Measurements from ENCODE around the gene DNAL4.
"Not testable (repeated sequence)": the region's sequence is repeated elsewhere in the genome, so short reads cannot be mapped to it uniquely, and the experiment has no call there.

Gene DNAL4

GRCh38 chr22:38827510-38827909, 33.6 kb upstream of the DNAL4 start:
- DNase-seq (ENCODE audit: low read depth in 2 of 2), result no peak

- DNase-seq (ENCODE audit: low read depth in 2 of 2), result no peak
Observed at GRCh38 chr22:38826801-38827200, 32.9 kb upstream of the DNAL4 start.

- no peak for DNase-seq (ENCODE audit: low read depth in 2 of 2)
Observed at GRCh38 chr22:38826386-38826785, 32.4 kb upstream of the DNAL4 start.

GRCh38 chr22:38824585-38824984, 30.6 kb upstream of the DNAL4 start:
- peak; percentile 37 to 49 for DNase-seq (ENCODE audit: low read depth in 2 of 2)

DNA sequence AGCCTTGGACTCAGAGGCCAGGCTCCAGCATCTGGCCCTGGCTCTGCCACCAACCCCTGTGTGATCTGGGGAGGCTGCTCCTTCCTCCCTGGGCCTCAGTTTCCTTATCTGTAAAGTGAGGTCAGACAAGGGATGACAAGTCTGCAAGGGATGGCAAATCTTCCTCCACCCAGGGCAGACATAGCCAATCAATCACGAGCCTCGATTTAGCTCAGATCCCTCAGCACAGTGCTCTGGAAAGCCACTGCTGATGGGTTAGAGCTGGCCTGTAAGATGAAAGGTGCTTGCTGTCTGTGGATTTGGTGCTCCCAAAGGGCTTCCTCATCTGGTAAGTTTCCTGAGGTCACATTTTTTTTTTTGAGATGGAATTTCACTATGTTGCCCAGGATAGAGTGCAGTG, 29.7 kb upstream of the DNAL4 start:
- no peak for DNase-seq (ENCODE audit: low read depth in 2 of 2)

- DNase-seq (ENCODE audit: low read depth in 2 of 2), result no peak
Observed at GRCh38 chr22:38823076-38823475, 29.1 kb upstream of the DNAL4 start.

DNA sequence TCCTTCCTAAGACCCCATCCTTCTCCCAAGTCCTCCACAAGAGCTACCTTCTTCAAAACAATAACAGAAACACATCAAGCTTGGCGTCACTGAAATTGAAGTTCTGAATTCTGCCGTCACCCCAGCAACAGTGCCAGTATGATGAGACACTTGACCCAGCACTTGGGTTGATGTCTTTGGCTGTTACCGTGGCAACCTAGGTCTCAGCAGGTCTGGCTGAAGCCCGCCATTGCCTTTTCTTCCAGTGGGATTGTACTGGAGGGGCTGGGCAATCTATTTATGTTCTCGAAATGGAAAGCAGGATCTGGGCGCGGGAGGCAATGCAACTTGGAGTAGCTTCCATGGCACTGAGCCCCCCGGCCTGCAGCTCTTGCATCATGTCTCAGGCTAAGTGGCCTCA, 26.1 kb upstream of the DNAL4 start:
- DNase-seq (ENCODE audit: low read depth in 2 of 2), result no peak

DNA sequence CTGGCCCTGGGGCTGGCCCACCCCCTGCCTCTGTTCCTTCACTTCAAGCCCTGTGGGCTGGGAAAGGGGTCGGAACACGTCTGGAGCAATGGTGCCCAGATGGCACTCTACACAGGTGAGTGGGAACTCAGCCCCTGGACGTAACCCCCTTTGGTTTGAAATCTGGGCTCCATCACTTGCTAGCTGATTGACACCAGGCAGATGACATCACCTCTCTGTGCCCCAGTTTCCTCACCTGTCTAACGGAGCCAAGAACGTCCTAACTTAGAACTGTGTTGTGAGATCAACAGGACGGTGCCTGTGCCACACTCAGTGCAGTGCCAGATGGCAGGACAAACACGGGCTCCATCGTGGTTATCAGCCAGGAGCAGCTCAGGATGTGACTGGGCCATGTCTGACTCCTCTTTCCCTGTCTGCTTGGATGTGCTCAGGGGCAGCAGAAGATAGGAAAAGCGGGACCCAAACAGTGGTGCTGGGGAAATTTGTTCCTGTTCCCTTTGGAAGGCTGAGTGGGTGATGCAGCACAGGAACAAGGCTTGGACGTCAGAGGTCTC, 25.5 kb upstream of the DNAL4 start:
- no peak for DNase-seq (ENCODE audit: low read depth in 2 of 2)

- no peak for DNase-seq (ENCODE audit: low read depth in 2 of 2)
Observed at GRCh38 chr22:38817196-38817595, 23.3 kb upstream of the DNAL4 start.

DNA sequence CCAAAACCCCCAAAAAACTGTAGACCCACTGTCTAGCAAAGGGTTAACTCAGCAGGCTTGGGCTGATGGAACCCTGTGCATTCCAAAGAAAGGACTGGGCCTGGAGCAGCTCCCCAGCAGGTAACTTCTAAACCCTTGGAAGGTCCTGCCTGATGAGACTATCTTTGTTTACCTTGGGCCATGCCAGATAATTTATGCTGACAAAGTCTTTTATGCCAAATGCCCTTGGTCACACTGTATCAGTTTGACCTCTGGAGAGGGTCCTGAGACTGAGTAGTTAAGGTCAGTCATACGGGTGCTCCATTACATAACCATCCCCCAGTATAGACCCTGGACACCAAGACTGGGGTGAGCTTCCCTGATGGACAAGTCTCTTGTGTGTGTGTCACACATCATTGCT, 21.9 kb upstream of the DNAL4 start:
- DNase-seq (ENCODE audit: low read depth in 2 of 2), result no peak

DNA sequence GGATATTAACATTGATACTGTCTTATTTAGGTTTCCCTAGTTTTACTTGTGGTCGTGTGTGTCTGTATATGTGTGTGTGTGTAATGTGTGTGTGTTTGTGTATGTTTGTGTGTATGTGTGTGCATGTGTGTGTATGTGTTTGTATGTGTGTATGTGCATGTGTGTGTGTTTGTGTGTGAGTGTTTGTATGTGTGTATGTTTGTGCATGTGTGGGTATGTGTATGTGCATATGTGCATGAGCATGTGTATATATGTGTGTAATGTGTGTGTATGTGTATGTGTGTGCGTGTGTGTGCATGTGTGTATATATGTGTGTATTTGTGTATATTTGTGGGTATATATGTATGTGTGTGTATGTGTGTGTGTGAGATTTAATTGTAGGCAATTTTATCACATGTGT, 17.3 kb upstream of the DNAL4 start:
- DNase-seq (ENCODE audit: low read depth in 2 of 2), result no peak

DNA sequence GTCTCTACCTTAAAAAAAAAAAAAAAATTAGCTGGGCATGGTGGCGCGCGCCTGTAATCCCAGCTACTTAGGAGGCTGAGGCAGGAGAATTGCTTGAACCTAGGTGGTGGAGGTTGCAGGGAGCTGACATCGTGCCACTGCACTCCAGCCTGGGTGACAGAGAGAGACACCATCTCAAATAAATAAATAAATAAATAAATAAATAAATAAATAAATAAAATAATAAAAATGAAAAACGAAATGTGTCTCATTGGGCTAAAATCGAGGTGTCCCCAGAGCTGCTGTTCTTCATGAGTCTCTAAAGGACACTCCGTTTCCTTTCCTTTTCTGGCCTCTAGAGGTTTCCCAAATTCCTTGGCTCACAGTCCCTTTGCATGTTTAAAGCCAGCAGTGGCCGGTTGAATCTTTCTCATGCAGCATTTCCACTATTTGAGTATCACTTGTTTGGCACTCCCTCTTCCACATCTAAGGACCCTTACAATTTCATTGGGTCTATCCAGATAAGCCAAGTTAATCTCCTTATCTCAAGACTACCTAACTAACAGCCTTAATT, 11.2 kb upstream of the DNAL4 start:
- DNase-seq (ENCODE audit: low read depth in 2 of 2), result not testable (repeated sequence)

DNA sequence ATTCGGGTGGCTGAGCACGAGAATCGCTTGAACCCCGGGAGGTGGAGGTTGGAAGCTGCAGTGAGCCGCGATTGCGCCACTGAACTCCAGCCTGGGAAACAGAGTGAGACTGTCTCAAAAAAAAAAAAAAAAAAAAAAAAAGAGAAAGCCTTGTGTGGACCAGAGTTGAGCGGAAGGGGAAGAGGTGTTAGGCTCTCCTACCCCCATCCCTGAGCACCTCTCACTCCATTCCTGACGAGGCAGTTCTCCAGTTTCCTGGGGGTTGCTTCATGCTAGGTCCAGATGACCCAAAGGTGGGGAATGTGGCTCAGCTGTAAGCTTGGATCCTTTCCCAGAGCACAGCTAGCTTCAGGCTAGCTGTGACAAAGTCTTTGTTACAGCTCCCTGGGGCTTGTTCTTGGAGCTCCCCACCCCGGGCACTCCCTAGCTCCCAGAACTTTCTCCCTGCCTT, 8.8 kb upstream of the DNAL4 start:
- DNase-seq (ENCODE audit: low read depth in 2 of 2), result peak; percentile 81 to 85

DNA sequence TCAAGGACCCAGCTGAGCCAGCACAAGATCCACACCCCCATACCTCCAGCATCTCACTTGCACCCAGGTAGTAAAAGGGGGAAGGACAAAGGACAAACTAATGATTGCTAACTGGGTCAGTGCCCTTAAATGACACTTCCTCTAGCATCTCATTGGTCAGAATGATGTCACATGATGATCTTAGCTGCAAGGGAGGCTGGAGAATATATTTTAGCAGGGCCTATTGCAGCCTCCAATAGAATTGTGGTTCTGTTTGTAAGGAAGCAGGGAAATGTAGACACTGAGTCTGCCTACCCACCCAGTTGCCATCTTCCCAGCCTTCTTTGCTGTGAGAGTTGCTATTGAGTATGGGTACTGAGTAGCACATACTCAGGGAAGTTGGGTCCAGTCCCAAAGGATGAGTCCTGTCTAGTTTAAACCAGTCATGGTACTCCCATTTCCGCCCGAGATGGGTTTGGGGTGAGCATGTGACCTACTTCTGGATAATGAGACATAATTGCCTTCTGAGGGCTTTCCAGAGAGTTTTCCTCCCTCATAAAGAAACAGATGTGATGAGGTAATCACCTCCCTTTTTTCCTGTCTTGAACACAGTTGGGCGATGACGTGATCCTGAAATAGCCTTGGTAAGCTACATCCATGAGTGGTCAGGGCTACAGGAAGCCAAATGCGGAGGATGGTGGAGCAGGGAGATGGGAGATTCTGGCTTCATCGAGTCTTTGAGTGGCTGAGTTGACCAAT, 5.5 kb upstream of the DNAL4 start:
- no peak for DNase-seq (ENCODE audit: low read depth in 2 of 2)

GRCh38 chr22:38798496-38798895, 4.6 kb upstream of the DNAL4 start:
- no peak for DNase-seq (ENCODE audit: low read depth in 2 of 2)

GRCh38 chr22:38796262-38796957, 2.5 kb upstream of the DNAL4 start:
- no peak for DNase-seq (ENCODE audit: low read depth in 2 of 2)

DNA sequence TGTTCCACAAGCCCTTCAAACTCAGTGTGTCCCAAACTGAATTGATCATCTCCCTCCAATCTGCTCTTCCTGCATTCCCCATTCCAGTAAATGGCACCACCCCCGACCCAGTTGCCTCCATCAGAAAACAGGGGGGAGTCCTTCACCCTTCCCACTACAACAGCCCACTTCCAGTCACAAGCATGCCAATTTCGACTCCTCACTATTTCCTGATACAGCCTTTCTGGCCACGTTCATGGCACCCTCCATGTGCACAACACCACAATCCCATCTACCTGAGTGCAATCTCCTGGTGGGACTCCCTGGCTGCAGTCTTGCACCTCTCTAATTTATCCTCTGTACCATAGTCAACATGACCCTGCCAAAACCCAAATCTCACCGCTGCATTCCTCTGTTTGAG, 1.6 kb upstream of the DNAL4 start:
- DNase-seq (ENCODE audit: low read depth in 2 of 2), result no peak

GRCh38 chr22:38793317-38793716, 626 bp downstream of the DNAL4 start:
- DNase-seq (ENCODE audit: low read depth in 2 of 2), result no peak

DNA sequence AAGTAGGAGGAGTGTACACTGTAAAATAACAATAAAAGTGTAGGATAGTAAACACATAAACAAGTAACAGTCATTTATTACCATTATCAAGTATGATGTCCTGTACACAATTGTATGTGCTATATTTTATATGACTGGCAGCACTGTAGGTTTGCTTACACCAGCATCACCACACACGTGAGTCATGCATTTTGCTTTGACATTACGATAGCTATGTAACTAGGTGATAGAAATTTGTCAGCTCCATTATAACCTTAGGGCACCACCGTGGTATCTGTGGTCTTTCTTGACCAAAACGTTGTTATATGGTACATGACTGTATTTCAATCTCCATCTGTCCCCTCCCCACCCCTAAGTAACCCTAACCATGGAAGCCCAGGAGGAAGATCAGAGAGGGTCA, 1.1 kb downstream of the DNAL4 start:
- no peak for DNase-seq (ENCODE audit: low read depth in 2 of 2)

GRCh38 chr22:38789606-38790005, 4.3 kb downstream of the DNAL4 start:
- DNase-seq (ENCODE audit: low read depth in 2 of 2), result no peak

DNA sequence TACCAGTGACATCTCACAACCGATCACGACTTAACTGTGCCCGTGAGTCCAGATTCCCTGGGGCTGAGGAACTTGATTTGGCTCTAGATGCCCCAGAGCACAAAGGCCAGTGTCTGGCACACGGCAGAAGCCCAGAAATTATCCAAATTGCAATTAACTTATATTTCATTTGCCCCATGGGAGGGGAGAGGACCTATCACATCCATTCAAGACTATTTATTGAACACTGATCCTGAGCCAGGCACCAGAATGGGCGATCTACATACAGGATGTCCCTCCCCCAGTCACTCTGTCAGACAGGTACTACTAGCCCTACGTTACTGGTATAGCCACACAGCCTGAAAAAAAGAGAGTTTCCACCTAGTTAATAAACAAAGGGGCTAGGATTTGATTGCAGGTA, 5.1 kb downstream of the DNAL4 start:
- no peak for DNase-seq (ENCODE audit: low read depth in 2 of 2)

DNA sequence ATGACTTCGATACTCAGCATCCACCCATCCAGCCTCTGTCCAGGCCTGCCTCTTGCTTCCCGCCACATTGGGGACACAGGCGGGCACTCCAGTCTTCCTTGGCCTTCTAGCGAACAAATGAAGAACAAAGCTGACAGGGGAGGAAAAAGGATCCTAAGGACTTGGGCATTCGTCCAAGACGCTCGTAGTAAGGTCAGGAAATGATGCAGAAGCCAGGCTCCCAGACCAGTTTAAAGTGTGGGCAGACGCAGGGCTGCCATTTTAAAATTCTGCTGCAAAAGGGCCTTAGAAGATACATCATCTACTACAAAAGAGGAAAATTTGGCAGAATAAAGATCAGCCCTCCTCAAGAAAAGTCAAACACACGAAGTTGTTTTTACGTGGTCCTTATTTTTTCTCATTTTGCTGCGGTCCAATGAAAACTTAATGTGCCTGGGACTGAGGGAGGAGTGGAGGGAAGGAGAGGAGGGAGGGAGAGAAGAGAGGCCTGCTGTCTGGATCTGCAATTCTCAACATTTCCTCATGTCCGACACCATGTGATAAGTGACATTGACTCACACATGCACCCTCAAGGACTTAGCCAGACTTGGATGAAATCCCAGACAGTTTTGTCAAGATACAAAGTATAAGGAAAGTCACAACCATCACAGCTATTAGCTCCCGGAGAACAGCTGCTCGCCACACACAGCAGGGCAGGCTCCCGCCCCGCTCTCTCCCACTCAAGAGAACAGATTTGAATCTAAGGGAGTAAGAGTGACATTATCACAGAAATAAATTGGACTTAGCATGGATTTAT, 5.7 kb downstream of the DNAL4 start:
- DNase-seq (ENCODE audit: low read depth in 2 of 2), result peak; percentile 58 to 70

Data from fibroblast of skin of left quadriceps (primary cell).